GM12891 (cell line): ENCODE results near the gene ATF1.
"Not testable (repeated sequence)": the region's sequence is repeated elsewhere in the genome, so short reads cannot be mapped to it uniquely, and the experiment has no call there.

Source experiments
- DNase-seq: peaks from one replicate; pipeline ENCODE4 v3.0.0; 2011; ENCODE audit warnings: low spot score; ENCODE audit not compliant: insufficient read length
- FAIRE-seq: peaks from 2 replicates; lab custom pipeline; 2011; peaks lifted over from hg19 to GRCh38; lab: Jason Lieb, UNC
- PAX5 ChIP-seq: IDR thresholded peaks from 2 replicates; pipeline ENCODE4 v1.6.1; 2011; ENCODE audit warnings: low read length, moderate library complexity, mild to moderate bottlenecking; ENCODE audit not compliant: insufficient read depth, severe bottlenecking
- POLR2A ChIP-seq: IDR thresholded peaks from 2 replicates; pipeline ENCODE4 v1.6.1; 2011; ENCODE audit warnings: low read depth, low read length, control low read depth
- POLR2AphosphoS5 ChIP-seq: IDR thresholded peaks from 2 replicates; pipeline ENCODE4 v1.6.1; 2011; ENCODE audit warnings: low read depth, low read length, control low read depth
- POU2F2 ChIP-seq: IDR thresholded peaks from 2 replicates; pipeline ENCODE4 v1.6.1; 2011; ENCODE audit warnings: low read depth, mild to moderate bottlenecking, control low read depth, low read length, moderate library complexity
- SPI1 ChIP-seq: IDR thresholded peaks from 2 replicates; pipeline ENCODE4 v1.6.1; 2011; ENCODE audit warnings: low read depth, low read length, control low read depth
- TAF1 ChIP-seq: IDR thresholded peaks from 2 replicates; pipeline ENCODE4 v1.6.1; 2011; ENCODE audit warnings: low read depth, low read length, control low read depth

ATF1 gene

GRCh38 chr12:50787618-50788017 is 23.7 kb downstream of the ATF1 start:
- no peak for DNase-seq
- TF ChIP-seq POLR2AphosphoS5 (no peak), PAX5 (no peak), TAF1 (no peak)
- no peak for FAIRE-seq

- TF ChIP-seq TAF1 (no peak), POLR2A (no peak), POLR2AphosphoS5 (no peak), POU2F2 (no peak), PAX5 (no peak), SPI1 (no peak)
- no peak for FAIRE-seq
- DNase-seq, result no peak
These were observed 24.7 kb downstream of the ATF1 start for GRCh38 chr12:50788561-50788960.

GRCh38 chr12:50790081-50790480 is 26.2 kb downstream of the ATF1 start:
- DNase-seq, result no peak
- no peak for TF ChIP-seq POLR2AphosphoS5
- no peak for TF ChIP-seq POLR2A
- TF ChIP-seq POU2F2, result no peak
- TF ChIP-seq SPI1, result no peak
- no peak for TF ChIP-seq TAF1
- no peak for TF ChIP-seq PAX5
- FAIRE-seq, result no peak

GRCh38 chr12:50799908-50800307 is 36.0 kb downstream of the ATF1 start:
- DNase-seq, result no peak
- TF ChIP-seq PAX5 (no peak), POLR2AphosphoS5 (no peak), TAF1 (no peak), POU2F2 (no peak), SPI1 (no peak), POLR2A (no peak)
- no peak for FAIRE-seq

- TF ChIP-seq TAF1 (no peak), POLR2AphosphoS5 (no peak), PAX5 (no peak), POLR2A (no peak), POU2F2 (no peak), SPI1 (no peak)
- DNase-seq (no peak), FAIRE-seq (no peak)
These were observed 39.5 kb downstream of the ATF1 start for GRCh38 chr12:50803230-50803875.

GRCh38 chr12:50806176-50806575 is 42.3 kb downstream of the ATF1 start:
- DNase-seq, result no peak
- TF ChIP-seq POLR2AphosphoS5, result no peak
- no peak for TF ChIP-seq PAX5
- no peak for TF ChIP-seq SPI1
- no peak for TF ChIP-seq POU2F2
- no peak for TF ChIP-seq TAF1
- no peak for TF ChIP-seq POLR2A
- FAIRE-seq, result no peak

GRCh38 chr12:50809131-50809530 is 45.2 kb downstream of the ATF1 start:
- not testable (repeated sequence) for FAIRE-seq, DNase-seq

- FAIRE-seq, DNase-seq: not testable (repeated sequence)
These were observed 51.0 kb downstream of the ATF1 start for GRCh38 chr12:50814921-50815320.

- no peak for DNase-seq
- TF ChIP-seq POLR2AphosphoS5 (no peak), TAF1 (no peak), POU2F2 (no peak), SPI1 (no peak), PAX5 (no peak), POLR2A (no peak)
- FAIRE-seq, result no peak
These were observed 56.3 kb downstream of the ATF1 start for GRCh38 chr12:50820177-50820576.

GRCh38 chr12:50822082-50822481 is 58.2 kb downstream of the ATF1 start:
- FAIRE-seq (no peak), DNase-seq (no peak)
- TF ChIP-seq SPI1 (no peak), POLR2A (no peak), POLR2AphosphoS5 (no peak), POU2F2 (no peak), TAF1 (no peak), PAX5 (no peak)

GRCh38 chr12:50823724-50824123 is 59.8 kb downstream of the ATF1 start:
- DNase-seq, FAIRE-seq: not testable (repeated sequence)
